ENCODE results near the gene PDE2A.

Gene PDE2A

GRCh38 chr11:72635933-72636332, 38.3 kb downstream of the PDE2A start:
- DNase-seq: no peak

DNA sequence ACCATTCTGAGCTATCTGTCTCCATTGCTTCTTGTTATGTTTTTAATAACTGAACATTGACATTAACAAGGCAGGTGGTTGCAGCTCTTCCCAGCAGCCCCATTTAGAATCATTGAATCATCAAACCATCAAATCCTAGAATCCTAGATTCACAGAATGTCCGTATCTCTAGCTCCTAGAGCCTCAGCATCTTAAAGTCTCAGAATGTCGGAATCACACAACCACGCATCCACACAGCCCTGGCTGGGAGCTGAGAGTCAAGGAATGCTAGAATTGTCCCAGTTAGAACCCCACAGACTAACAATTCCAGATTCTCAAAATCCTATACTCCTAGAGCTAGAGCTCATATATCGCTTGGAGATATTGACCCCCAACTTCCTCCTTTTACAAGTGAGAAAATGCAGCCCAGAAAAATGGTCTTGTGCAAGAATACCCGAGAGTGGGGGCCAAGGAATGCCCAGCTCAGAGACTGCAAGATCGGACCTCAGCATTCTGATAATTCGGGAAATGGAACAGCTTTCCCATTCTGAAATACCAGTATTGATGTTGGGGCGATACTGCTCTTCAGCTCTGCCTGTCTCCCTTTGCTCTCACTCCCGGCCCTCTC, 38.8 kb downstream of the PDE2A start:
- DNase-seq: no peak

GRCh38 chr11:72634472-72635095, 39.6 kb downstream of the PDE2A start:
- DNase-seq: no peak

GRCh38 chr11:72634016-72634415, 40.2 kb downstream of the PDE2A start:
- no peak for DNase-seq

DNA sequence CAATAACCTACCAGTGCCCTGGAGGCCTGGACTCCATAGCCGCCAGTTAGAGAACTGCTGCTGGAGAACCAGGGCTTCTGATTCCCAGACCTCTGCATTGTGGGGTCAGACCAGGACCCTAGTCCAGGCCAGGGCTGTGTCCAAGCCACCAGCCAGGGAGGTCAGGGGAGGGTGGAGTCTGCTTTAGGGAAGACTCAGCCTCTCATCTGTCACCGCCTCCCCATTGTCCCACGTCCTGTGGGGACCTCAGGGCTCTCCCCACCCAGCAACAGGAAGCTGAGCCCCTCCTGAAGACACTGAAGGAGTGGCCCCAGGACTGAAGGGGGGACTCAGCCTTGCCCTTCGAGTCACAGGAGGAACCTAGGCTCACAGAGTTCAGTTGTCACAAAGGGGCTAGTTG, 41.2 kb downstream of the PDE2A start:
- no peak for DNase-seq

DNA sequence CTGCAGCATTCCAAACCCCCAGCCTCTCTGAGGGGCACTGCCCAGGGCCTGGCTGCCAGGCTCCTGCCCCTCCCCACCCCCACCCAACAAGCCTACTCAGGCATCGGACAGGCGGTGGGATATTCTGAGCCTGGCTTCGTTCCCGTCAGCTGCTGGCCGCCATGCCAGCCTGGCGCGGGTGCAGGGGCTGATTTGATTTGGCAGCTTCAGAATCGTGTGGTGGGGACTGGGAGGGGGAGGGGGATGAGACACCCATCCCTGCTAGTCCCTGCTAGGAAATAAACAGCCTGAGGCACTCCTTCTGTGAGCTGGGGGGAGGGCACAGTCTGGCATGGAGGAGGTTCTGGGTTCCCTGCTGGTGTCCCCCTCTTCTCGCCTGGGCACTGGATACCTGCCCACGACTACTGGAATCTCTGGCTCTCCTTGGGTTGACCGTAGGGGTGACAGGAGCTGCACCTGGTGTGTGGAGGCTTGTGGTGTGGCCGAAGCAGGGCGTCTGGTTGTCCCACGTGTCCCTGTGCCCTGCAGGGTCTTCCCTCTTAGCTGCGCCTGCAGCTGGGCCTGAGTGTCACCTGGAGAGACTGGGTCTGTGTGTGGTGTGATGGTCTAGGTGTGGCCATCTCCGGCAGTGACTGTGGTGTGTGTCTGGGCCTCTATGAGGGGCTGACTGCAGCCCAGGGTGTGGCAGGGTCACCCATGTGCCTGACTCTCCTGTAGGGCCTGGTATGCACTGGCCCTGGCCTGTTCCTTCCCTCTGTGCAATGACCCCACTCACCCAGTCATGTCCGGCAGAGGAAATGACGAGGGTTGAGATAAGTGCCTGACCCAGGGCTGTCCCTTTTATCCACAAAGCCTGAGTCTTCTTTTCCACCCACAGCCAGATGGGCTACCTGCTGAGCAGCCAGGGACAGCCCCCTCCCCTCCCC, 42.2 kb downstream of the PDE2A start:
- no peak for DNase-seq

- DNase-seq: no peak
These were observed 43.9 kb downstream of the PDE2A start for GRCh38 chr11:72630104-72630852.

- DNase-seq: no peak
These were observed 45.0 kb downstream of the PDE2A start for GRCh38 chr11:72629266-72629665.

DNA sequence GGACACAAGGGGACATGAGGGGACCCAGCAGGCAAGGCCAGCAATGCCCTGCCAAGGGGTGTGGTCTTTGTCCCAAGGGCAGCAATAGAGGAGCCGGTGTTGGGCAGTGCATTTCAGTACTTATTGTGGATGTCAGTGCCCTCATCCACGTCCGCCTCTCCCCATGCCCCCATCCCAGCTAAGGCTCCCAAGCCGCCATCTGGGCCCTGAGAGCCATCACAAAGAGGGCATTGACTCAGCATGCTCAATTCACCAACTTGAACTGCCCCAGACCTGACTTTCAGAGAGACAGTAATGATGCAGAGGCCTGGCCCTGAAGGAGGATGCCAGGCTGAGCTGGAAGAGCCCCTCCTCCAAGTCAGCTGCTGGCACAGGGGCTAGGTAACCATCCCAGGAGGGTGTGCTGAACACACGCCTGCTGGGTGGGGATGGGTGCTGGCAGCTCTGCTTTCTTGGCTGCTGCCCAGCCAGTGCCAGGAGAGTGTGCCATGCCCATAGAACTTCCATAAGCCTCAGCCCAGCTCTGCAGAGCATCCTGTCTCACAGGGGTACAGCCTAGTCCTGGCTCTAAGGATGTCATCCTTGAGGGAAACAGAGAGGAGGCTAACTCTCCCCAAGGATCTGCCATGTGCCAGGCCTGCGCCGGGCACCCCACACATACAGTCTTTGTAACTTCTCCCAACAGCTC, 46.5 kb downstream of the PDE2A start:
- DNase-seq: no peak

DNA sequence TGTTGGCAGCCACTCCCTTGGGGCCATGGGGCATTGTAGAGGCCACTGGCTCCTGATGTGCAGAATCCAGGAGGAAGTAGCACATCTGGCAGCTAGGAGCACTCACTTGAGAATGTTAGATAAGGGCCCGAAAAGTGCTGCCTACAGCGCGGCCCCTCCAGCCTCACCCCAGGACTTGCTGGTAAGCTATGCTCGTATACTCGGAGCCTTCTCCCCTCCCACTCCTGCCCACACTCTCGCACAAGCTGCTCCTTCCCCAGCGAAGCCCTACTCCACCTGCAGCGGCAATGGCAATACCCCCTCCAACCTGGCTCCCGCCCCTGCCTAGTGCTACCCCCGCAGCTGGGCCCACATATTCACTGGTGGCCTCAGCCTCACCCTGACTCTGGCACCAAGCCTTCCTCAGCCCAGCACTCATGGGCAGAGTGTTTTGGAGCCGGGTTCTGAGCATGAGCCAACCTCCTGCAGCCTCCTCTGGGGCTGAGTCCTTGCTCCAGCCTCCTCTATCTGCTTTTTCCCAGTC, 47.7 kb downstream of the PDE2A start:
- no peak for DNase-seq

DNA sequence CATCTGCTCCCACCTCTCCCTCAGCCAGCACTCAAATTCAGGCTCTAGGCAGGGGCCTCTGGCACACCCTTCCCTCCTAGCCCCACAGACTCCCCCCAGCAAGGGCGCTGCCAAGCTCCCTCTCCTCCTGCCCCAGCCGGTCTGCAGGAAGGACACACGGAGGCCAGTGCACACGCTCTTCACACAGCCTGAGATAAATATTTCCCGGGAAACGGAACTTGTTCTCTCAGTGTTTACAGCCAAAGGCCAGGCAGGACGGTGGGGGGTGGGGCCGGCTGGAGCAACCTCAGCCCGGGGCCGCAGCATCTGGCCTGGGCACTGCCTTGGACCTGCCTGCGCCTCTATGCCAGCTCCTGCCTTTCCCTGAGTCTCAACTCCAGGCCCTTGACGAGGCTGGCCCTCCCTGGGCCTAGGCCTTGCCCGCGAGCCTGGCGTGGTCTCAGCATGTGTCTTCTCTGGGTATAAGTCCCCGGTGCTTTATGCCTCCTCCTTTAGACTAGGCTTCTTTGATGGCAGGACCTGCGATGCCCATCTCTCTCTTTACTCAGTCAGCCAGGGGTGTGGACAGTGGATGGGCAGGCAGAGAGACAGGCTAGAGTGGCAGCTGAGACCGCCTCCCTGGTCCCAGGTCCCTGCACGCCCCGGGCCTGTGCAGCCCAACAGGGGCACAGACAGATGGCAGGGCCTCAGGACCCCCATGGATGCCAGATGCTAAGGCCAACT, 48.4 kb downstream of the PDE2A start:
- DNase-seq: peak; percentile 39

DNA sequence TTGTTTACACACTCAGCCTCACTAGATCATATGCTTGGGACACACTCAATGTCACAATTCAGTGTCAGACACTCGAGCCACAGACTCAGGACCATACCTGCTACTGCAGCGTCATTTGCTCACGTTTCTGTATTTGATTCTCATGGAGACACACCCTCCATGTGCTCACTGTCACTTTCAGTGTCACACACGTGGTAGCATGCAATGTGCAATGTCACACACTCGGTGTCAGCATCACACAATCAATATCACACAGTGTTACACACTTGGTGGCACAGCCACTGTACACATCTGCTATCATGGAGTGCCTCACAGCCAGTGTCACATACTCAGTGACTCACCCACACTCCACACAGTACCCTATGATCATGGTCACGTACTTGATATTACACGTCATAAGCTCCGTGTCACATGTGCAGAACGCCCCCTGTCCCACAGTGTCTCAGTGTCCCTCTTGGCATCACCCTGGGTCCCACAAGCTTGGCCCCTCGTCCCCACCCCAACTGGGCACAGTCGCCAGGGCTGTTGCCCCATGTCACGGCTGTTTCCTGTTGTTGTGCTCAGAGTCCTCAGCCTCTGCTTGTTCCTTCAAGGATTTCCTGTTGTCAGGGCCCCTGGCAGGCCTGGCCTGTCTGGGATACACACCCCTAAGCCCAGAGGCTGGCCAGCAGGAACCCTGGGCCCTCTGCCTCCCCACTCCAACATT, 49.6 kb downstream of the PDE2A start:
- no peak for DNase-seq

DNA sequence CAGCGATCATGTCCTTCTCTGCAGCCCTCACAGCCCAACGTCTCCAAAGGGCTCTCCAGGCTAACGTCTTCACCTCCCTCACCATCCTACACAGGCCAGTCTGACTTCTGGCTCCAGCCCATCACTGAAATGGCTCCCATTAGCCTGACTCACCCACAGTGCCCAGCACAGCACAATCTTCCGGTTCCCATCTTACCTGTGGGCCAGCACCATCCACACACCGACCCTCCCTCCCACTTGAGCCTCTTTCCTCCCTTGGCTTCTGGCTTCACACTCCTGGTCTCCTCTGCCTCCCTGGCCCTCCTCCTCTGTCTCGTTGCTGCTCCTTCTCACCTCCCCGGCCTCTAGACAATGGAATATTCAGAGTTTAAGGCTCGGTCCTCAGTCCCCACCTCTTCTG, 51.2 kb downstream of the PDE2A start:
- no peak for DNase-seq

- no peak for DNase-seq
These were observed 53.1 kb downstream of the PDE2A start for GRCh38 chr11:72621008-72621610.

- DNase-seq: no peak
These were observed 55.4 kb downstream of the PDE2A start for GRCh38 chr11:72618803-72619202.

GRCh38 chr11:72617080-72617762, 57.0 kb downstream of the PDE2A start:
- DNase-seq: peak; percentile 29

DNA sequence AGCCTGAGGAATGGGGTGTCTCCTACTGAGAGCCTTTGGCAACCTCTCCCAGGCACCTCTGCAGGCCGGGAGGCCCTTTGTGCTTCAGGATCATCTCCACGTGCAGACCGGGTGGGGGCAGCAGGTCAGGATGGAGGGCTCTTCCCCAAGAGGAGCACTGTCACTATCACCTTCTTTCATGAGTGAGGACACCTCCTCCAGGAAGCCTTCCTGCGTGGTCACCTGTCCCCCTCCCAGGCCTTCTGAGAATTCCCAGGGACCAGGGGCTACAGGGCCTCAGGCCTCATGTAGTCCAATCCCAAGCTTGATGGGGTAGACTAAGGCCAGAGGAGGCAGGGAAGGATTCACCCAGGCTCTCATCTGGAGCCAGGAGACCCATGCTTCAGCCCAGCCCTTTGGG, 57.6 kb downstream of the PDE2A start:
- DNase-seq: no peak

- no peak for DNase-seq
These were observed 58.9 kb downstream of the PDE2A start for GRCh38 chr11:72615329-72615728.

GRCh38 chr11:72614381-72614780, 59.8 kb downstream of the PDE2A start:
- DNase-seq: no peak

All from right kidney (tissue), 1 donor.